Esophagus muscularis mucosa (tissue), 4 donors: Measurements from ENCODE around the gene CHST9.

Experiments
- CTCF ChIP-seq, 3 experiments: fragments of 200-600 bp in 2 of 3; fragments of 450-650 bp in 1 of 3; sonication (generic) in 2 of 3; IDR thresholded peaks; one replicate each; pipeline ENCODE4 v1.5.1; 2017 to 2019; ENCODE audit warnings: antibody characterized with exemption in 3 of 3, mild to moderate bottlenecking in 2 of 3, moderate library complexity in 1 of 3
- EP300 ChIP-seq: sonication (generic); formaldehyde crosslinking; IDR thresholded peaks from one replicate; pipeline ENCODE4 v1.6.1; 2017; ENCODE audit warnings: antibody characterized with exemption
- POLR2A ChIP-seq: fragments of 450-650 bp; IDR thresholded peaks from one replicate; pipeline ENCODE4 v1.6.1; 2017; ENCODE audit warnings: antibody characterized with exemption, moderate library complexity, mild to moderate bottlenecking, low read depth
- POLR2AphosphoS5 ChIP-seq, 2 donors: sonication (generic); formaldehyde crosslinking; IDR thresholded peaks; one replicate each; pipeline ENCODE4 v1.6.1; 2017; ENCODE audit warnings: antibody characterized with exemption in 2 of 2

- TF ChIP-seq CTCF (IDR thresholded peaks at IDR 0.05) (no peak), POLR2AphosphoS5 (IDR thresholded peaks at IDR 0.05) (no peak), POLR2A (no peak), EP300 (no peak)
Measured at GRCh38 chr18:27144672-27145071, 40.4 kb downstream of the CHST9 start.
